Uterus (tissue), 4 donors: ENCODE data around the gene ADAMTS15. TPM values are rescaled to one million over a fixed set of nuclear protein-coding genes. Genes with fewer than 3 reads are reported as not detected.

ENCODE experiments used
- DNase-seq, 2 donors: peaks; one replicate each; pipeline ENCODE4 v3.0.0-alpha.2; 2019 to 2020
- H3K27ac ChIP-seq, 2 donors: fragments of 200-600 bp; sonication (generic); 1 replicate in 1 of 2; 2 replicates in 1 of 2; pipeline ENCODE4 v1.5.1; 2016 to 2018
- H3K27me3 ChIP-seq, 2 donors: fragments of 200-600 bp; sonication (generic); one replicate each; pipeline ENCODE4 v1.5.1; 2018 to 2019; ENCODE audit warnings: control low read depth in 1 of 2
- H3K36me3 ChIP-seq, 2 donors: fragments of 200-600 bp; sonication (generic); one replicate each; pipeline ENCODE4 v1.5.1; 2019; ENCODE audit warnings: control low read depth in 1 of 2
- H3K4me1 ChIP-seq, 2 donors: fragments of 200-600 bp; sonication (generic); one replicate each; pipeline ENCODE4 v1.5.1; 2018 to 2019; ENCODE audit warnings: control low read depth in 1 of 2
- H3K4me3 ChIP-seq, 2 donors: fragments of 200-600 bp; sonication (generic); 1 replicate in 1 of 2; 2 replicates in 1 of 2; pipeline ENCODE4 v1.5.1; 2018 to 2019; ENCODE audit warnings: mild to moderate bottlenecking in 1 of 2
- H3K9me3 ChIP-seq, 2 donors: fragments of 200-600 bp; sonication (generic); one replicate each; pipeline ENCODE4 v1.5.1; 2019; ENCODE audit warnings: control low read depth in 1 of 2
- CTCF ChIP-seq, 4 experiments: fragments of 200-600 bp in 2 of 4; fragments of 450-650 bp in 2 of 4; sonication (generic) in 2 of 4; IDR thresholded peaks; one replicate each; pipeline ENCODE4 v1.5.1; 2016 to 2019; ENCODE audit warnings: antibody characterized with exemption in 4 of 4, mild to moderate bottlenecking in 2 of 4, moderate library complexity in 1 of 4
- POLR2A ChIP-seq, 2 donors: fragments of 450-650 bp; IDR thresholded peaks; one replicate each; pipeline ENCODE4 v1.6.1; 2016; ENCODE audit warnings: antibody characterized with exemption in 2 of 2, mild to moderate bottlenecking in 1 of 2, moderate library complexity in 1 of 2
- intact Hi-C: fragments of 100-400 bp; cut with DNase I; formaldehyde crosslinking; loops from one replicate; pipeline ENCODE4 v1.15.1; 2023; ENCODE audit warnings: low total_unique reads
- total RNA-seq, 4 donors: library from RNA; depleted of rRNA in 3 of 4; stranded (reverse); fragments of >200 nt in 3 of 4; gene quantifications; one replicate each; pipeline versions ENCODE4 v1.1.0 to v1.2.4, GENCODE V29; 2014 to 2023
- donor health status: DM: yes; HTN: yes; CAD: no.

Gene ADAMTS15
- total RNA-seq, 4 donors from 2014 or later = 2.0 to 16.6 (median 6.1) TPM

- Histone ChIP-seq H3K36me3 (no peaks in the 10 kb centered on the region), H3K4me1 (no peaks in the 10 kb centered on the region), H3K27me3 (no peaks in the 10 kb centered on the region), H3K27ac (no peak overlapping the region), H3K4me3 (no peak overlapping the region), H3K9me3 (no peaks in the 10 kb centered on the region)
- DNase-seq = no peak
- intact Hi-C loops = no loop called here
- TF ChIP-seq POLR2A (IDR thresholded peaks at IDR 0.05) (no peak), CTCF (IDR thresholded peaks at IDR 0.05) (no peak)
Observed at GRCh38 chr11:130422251-130422995, 26.0 kb upstream of the ADAMTS15 start.

GRCh38 chr11:130423541-130424142 is 24.8 kb upstream of the ADAMTS15 start:
- no peaks in the 10 kb centered on the region for H3K27me3 ChIP-seq
- no peak overlapping the region for H3K4me3 ChIP-seq
- no peak for DNase-seq
- H3K27ac ChIP-seq = no peak overlapping the region
- intact Hi-C loops = no loop called here
- H3K4me1 ChIP-seq = no peaks in the 10 kb centered on the region
- TF ChIP-seq CTCF (IDR thresholded peaks at IDR 0.05) = no peak
- TF ChIP-seq POLR2A (IDR thresholded peaks at IDR 0.05) = no peak
- no peaks in the 10 kb centered on the region for H3K9me3 ChIP-seq
- no peaks in the 10 kb centered on the region for H3K36me3 ChIP-seq

GRCh38 chr11:130424613-130425140 is 23.8 kb upstream of the ADAMTS15 start:
- Histone ChIP-seq H3K9me3 (no peaks in the 10 kb centered on the region), H3K36me3 (no peaks in the 10 kb centered on the region), H3K27me3 (no peaks in the 10 kb centered on the region), H3K4me3 (no peak overlapping the region), H3K4me1 (no peaks in the 10 kb centered on the region), H3K27ac (no peak overlapping the region)
- intact Hi-C loops = no loop called here
- TF ChIP-seq POLR2A (IDR thresholded peaks at IDR 0.05) (no peak), CTCF (IDR thresholded peaks at IDR 0.05) (no peak)
- no peak for DNase-seq

GRCh38 chr11:130425156-130425555 is 23.3 kb upstream of the ADAMTS15 start:
- no peaks in the 10 kb centered on the region for H3K27me3 ChIP-seq

More at GRCh38 chr11:130425156-130425555, 23.3 kb upstream of the ADAMTS15 start:
- Histone ChIP-seq H3K36me3 (no peaks in the 10 kb centered on the region), H3K27ac (no peak overlapping the region), H3K4me1 (no peaks in the 10 kb centered on the region), H3K4me3 (no peak overlapping the region), H3K9me3 (no peaks in the 10 kb centered on the region)
- no peak for DNase-seq
- intact Hi-C loops = no loop called here
- TF ChIP-seq POLR2A (IDR thresholded peaks at IDR 0.05) = no peak
- no peak for TF ChIP-seq CTCF (IDR thresholded peaks at IDR 0.05)
